ENCODE results near the gene SLC7A14.

Gene SLC7A14

GRCh38 chr3:170608475-170608874 is 22.6 kb upstream of the SLC7A14 start:
- H3K4me3 ChIP-seq (replicated peaks; ENCODE audit: low read depth, low read length), result no peak overlapping the region
- TF ChIP-seq CTCF (IDR thresholded peaks at IDR 0.05; ENCODE audit: low read depth, low read length, missing control alignments), result no peak
- DNase-seq (ENCODE audit: extremely low read depth, low read depth), result no peak

GRCh38 chr3:170606675-170607074 is 20.8 kb upstream of the SLC7A14 start:
- DNase-seq (ENCODE audit: extremely low read depth, low read depth), result no peak
- H3K4me3 ChIP-seq (replicated peaks; ENCODE audit: low read depth, low read length), result no peak overlapping the region
- TF ChIP-seq CTCF (IDR thresholded peaks at IDR 0.05; ENCODE audit: low read depth, low read length, missing control alignments), result no peak

- H3K4me3 ChIP-seq (replicated peaks; ENCODE audit: low read depth, low read length), result no peak overlapping the region
- TF ChIP-seq CTCF (IDR thresholded peaks at IDR 0.05; ENCODE audit: low read depth, low read length, missing control alignments), result no peak
- no peak for DNase-seq (ENCODE audit: extremely low read depth, low read depth)
Measured at GRCh38 chr3:170605490-170605889, 19.6 kb upstream of the SLC7A14 start.

- no peak for TF ChIP-seq CTCF (IDR thresholded peaks at IDR 0.05; ENCODE audit: low read depth, low read length, missing control alignments)
- no peak for DNase-seq (ENCODE audit: extremely low read depth, low read depth)
- no peak overlapping the region for H3K4me3 ChIP-seq (replicated peaks; ENCODE audit: low read depth, low read length)
Measured at GRCh38 chr3:170603770-170604510, 18.1 kb upstream of the SLC7A14 start.

GRCh38 chr3:170602556-170602955 is 16.7 kb upstream of the SLC7A14 start:
- TF ChIP-seq CTCF (IDR thresholded peaks at IDR 0.05; ENCODE audit: low read depth, low read length, missing control alignments), result no peak
- H3K4me3 ChIP-seq (replicated peaks; ENCODE audit: low read depth, low read length), result no peak overlapping the region

GRCh38 chr3:170600005-170600624 is 14.2 kb upstream of the SLC7A14 start:
- no peak for DNase-seq (ENCODE audit: extremely low read depth, low read depth)
- H3K4me3 ChIP-seq (replicated peaks; ENCODE audit: low read depth, low read length), result no peak overlapping the region
- no peak for TF ChIP-seq CTCF (IDR thresholded peaks at IDR 0.05; ENCODE audit: low read depth, low read length, missing control alignments)

More at GRCh38 chr3:170602556-170602955, 16.7 kb upstream of the SLC7A14 start:
- DNase-seq (ENCODE audit: extremely low read depth, low read depth), result no peak
